Ishikawa (cell line): ENCODE measurements around the gene C14orf119.

Experiments
- CEBPB ChIP-seq: IDR thresholded peaks from 2 replicates; pipeline ENCODE4 v1.6.1; 2012
- CREB1 ChIP-seq: IDR thresholded peaks from 2 replicates; pipeline ENCODE4 v1.6.1; 2012; ENCODE audit warnings: low read depth
- EGR1 ChIP-seq: IDR thresholded peaks from 2 replicates; pipeline ENCODE4 v1.6.1; 2012
- EP300 ChIP-seq: IDR thresholded peaks from 2 replicates; pipeline ENCODE4 v1.6.1; 2012; ENCODE audit warnings: borderline replicate concordance
- FOXM1 ChIP-seq: IDR thresholded peaks from 2 replicates; pipeline ENCODE4 v1.6.1; 2012; ENCODE audit warnings: low read depth, borderline replicate concordance
- NFIC ChIP-seq: IDR thresholded peaks from 2 replicates; pipeline ENCODE4 v1.6.1; 2012
- RAD21 ChIP-seq: IDR thresholded peaks from 2 replicates; pipeline ENCODE4 v1.6.1; 2012; ENCODE audit warnings: low read depth
- TAF1 ChIP-seq: IDR thresholded peaks from 2 replicates; pipeline ENCODE4 v1.6.1; 2012; ENCODE audit warnings: low read depth, mild to moderate bottlenecking
- TCF12 ChIP-seq: IDR thresholded peaks from 2 replicates; pipeline ENCODE4 v1.6.1; 2012; ENCODE audit warnings: low read depth
- TEAD4 ChIP-seq: IDR thresholded peaks from 2 replicates; pipeline ENCODE4 v1.6.1; 2012
- YY1 ChIP-seq: IDR thresholded peaks from 2 replicates; pipeline ENCODE4 v1.6.1; 2012; ENCODE audit warnings: low read depth
- ZBTB7A ChIP-seq: IDR thresholded peaks from 2 replicates; pipeline ENCODE4 v1.6.1; 2012; ENCODE audit warnings: low read depth
- TF ChIP-seq, protein P1 (sequence below): IDR thresholded peaks from 2 replicates; pipeline ENCODE4 v1.6.1; 2012
- TF ChIP-seq, protein P2 (sequence below): IDR thresholded peaks from 2 replicates; pipeline ENCODE4 v1.6.1; 2012
- TF ChIP-seq, protein P3 (sequence below): IDR thresholded peaks from 2 replicates; pipeline ENCODE4 v1.6.1; 2012; ENCODE audit warnings: low read depth, mild to moderate bottlenecking

Gene C14orf119

DNA sequence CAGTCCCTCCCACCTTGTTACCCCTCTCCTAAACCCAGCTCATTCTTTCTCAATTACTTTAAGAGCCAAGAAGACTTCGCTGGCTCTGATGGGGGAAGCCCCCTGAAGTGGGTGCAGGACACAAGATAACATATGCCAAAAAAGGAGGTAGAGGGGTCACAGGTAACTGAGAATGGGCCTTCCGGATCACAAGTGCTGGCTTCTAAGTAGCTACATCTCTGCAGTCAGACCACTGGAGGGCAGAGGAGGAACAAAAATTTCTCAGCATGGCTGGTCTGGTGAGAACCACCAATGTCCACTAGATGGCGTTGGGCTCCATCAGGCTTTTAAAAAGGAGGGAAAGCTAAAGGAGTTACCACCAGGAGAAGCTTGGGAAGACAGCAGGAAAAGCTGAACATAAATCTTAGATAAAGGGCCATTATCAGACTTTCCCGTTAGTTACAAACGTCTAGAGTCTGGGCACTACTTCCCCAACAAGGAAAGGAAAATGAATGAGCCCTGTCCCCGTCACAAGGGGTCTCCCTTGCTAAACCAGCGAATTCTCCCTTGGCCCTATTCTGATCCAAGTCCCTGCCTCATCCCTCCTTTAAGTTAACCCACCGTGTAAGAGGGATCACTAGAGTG, 26.4 kb upstream of the C14orf119 start:
- TF ChIP-seq, protein P1, sequence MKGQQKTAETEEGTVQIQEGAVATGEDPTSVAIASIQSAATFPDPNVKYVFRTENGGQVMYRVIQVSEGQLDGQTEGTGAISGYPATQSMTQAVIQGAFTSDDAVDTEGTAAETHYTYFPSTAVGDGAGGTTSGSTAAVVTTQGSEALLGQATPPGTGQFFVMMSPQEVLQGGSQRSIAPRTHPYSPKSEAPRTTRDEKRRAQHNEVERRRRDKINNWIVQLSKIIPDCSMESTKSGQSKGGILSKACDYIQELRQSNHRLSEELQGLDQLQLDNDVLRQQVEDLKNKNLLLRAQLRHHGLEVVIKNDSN, result no peak
- TF ChIP-seq TCF12, result no peak; the same call in 1 of the 2 replicates
- peak; percentile 64; the same call in 1 of the 2 replicates for TF ChIP-seq YY1
- TF ChIP-seq CREB1, result no peak
- TF ChIP-seq, protein P2, sequence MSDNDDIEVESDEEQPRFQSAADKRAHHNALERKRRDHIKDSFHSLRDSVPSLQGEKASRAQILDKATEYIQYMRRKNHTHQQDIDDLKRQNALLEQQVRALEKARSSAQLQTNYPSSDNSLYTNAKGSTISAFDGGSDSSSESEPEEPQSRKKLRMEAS, result peak; percentile 58; the same call in 1 of the 2 replicates
- TF ChIP-seq EP300, result no peak; the same call in 1 of the 2 replicates
- no peak for TF ChIP-seq NFIC
- TF ChIP-seq, protein P3, sequence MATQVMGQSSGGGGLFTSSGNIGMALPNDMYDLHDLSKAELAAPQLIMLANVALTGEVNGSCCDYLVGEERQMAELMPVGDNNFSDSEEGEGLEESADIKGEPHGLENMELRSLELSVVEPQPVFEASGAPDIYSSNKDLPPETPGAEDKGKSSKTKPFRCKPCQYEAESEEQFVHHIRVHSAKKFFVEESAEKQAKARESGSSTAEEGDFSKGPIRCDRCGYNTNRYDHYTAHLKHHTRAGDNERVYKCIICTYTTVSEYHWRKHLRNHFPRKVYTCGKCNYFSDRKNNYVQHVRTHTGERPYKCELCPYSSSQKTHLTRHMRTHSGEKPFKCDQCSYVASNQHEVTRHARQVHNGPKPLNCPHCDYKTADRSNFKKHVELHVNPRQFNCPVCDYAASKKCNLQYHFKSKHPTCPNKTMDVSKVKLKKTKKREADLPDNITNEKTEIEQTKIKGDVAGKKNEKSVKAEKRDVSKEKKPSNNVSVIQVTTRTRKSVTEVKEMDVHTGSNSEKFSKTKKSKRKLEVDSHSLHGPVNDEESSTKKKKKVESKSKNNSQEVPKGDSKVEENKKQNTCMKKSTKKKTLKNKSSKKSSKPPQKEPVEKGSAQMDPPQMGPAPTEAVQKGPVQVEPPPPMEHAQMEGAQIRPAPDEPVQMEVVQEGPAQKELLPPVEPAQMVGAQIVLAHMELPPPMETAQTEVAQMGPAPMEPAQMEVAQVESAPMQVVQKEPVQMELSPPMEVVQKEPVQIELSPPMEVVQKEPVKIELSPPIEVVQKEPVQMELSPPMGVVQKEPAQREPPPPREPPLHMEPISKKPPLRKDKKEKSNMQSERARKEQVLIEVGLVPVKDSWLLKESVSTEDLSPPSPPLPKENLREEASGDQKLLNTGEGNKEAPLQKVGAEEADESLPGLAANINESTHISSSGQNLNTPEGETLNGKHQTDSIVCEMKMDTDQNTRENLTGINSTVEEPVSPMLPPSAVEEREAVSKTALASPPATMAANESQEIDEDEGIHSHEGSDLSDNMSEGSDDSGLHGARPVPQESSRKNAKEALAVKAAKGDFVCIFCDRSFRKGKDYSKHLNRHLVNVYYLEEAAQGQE, result no peak
- peak; percentile 42 for TF ChIP-seq TEAD4
- no peak for TF ChIP-seq FOXM1
- TF ChIP-seq TAF1, result no peak
- peak; percentile 73 for TF ChIP-seq RAD21
- TF ChIP-seq ZBTB7A, result no peak
- no peak for TF ChIP-seq EGR1
- TF ChIP-seq CEBPB, result 0 out of 2 replicates have a peak, but pooled peaks have one; percentile 2

DNA sequence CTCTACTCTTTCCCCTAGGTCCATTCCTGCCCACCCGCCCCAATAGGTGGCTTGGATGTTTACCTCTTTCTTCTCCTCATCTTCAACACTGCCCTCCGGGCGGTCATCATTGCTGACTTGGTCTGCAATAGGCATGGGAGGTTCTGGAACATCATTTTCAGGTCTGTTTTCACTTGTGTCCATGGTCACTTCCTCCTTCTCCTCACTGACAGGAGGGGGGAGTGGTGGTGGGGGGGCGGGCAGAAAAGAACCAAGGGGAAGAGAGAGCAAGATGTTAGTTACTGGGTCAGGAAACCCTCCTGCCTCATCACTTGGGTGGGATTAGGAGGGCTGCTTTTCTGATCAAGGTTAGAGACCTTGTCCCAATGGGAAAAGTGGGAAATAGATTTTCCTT, 25.9 kb upstream of the C14orf119 start:
- TF ChIP-seq NFIC (no peak), TEAD4 (no peak), FOXM1 (no peak), CEBPB (no peak), CREB1 (no peak), ZBTB7A (no peak), RAD21 (no peak), YY1 (no peak), EP300 (no peak), TCF12 (no peak), TAF1 (no peak), EGR1 (no peak)
- TF ChIP-seq, protein P2, result no peak
- TF ChIP-seq, protein P1, result no peak
- TF ChIP-seq, protein P3, result no peak

DNA sequence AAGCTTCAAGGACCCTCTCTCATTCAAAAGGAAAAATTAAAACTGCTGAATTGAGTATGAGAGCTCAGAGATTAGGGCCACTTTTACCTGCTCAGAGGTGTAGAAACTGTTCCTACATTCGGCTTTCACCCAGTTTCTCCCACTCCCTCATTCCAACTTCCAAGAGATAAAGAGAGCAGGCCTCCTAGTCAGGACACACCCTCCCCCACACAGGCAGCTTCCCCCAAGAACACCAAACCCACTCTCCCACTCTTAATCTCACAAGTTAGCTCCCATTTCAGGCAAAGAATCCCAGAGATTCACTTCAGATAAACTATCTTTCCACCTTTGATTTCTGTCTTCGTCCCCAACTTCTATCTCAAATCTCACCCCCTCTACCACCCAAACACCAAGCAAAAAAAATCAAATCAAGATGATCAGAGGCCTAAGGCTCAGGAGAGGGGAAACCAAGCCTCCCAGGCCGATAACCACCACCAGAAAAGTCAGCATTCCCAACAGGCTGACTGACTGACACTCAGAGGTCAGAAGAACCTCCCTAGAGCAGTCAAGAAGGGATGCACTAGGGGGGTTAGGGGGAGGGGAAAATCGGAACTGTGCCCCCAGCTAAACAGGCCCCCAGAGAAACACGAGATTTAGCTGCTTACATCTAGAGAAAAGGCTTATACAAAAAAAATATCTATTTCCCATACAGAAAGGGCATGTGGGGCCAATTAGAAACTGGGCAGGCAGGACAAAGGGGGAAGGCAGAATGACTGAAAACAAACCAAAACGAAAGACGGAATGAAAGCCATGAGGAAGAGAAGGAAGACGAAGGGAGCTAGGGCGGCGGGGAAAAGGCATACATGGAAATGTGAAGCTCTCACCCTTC, 24.8 kb upstream of the C14orf119 start:
- TF ChIP-seq CREB1 (no peak), TAF1 (no peak), TEAD4 (no peak), RAD21 (no peak), YY1 (no peak), TCF12 (no peak), ZBTB7A (no peak), NFIC (no peak), FOXM1 (no peak)
- TF ChIP-seq, protein P3, result no peak
